GM18526 (cell line): ENCODE data around the gene C22orf15.
A peak's percentile ranks its signal among the peaks of the same experiment; 100 is the strongest.

Experiments
- POLR2A ChIP-seq: IDR thresholded peaks from 3 replicates; pipeline ENCODE4 v1.6.1; 2011; ENCODE audit not compliant: insufficient read length; ENCODE audit errors: extremely low read depth

C22orf15 gene

GRCh38 chr22:23744001-23744400 is 18.8 kb upstream of the C22orf15 start:
- no peak for TF ChIP-seq POLR2A

DNA sequence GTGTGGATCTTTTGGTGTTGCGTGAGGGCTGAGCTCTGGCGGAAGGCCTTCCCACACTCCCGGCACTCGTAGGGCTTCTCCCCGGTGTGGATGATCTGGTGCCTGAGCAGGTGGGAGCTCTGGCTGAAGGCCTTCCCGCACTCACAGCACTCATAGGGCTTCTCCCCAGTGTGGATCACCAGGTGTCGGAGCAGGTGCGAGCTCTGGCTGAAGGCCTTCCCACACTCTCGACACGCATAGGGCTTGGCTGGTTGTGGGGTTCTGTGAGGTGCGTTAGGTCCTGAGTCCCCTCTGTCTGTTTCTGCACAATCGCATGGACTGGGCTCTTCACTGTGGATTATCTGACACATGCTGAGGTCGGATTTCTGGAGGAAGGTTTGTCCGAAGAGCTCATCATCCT is 18.3 kb upstream of the C22orf15 start:
- no peak for TF ChIP-seq POLR2A

DNA sequence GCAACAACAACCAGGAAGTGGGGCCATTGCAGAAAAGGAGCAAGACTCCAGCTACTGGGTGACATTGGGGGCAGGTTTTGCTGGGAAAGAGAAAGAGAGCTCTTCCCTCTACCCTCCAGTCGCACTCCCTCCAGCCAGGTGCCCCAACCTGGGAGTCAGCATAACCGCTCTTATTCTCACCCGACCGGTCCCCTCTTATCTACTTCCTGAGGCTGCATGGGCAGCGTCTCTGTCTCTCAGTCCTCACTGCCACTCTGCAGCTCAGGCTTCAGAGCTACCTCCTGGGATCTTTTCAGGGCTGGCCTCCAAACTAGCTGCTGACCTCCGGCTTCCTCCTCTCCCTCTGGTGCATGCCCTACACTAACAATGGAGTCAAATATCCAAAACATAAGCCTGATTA is 17.0 kb upstream of the C22orf15 start:
- TF ChIP-seq POLR2A, result no peak

- no peak for TF ChIP-seq POLR2A
These were observed 12.9 kb upstream of the C22orf15 start for GRCh38 chr22:23749841-23750301.

- TF ChIP-seq POLR2A, result no peak
These were observed 12.4 kb upstream of the C22orf15 start for GRCh38 chr22:23750367-23750713.

GRCh38 chr22:23750714-23751440 is 11.9 kb upstream of the C22orf15 start, which contains the start of gene ZNF70:
Gene ZNF70 (minus strand): TSS chr22:23751112. CDS start chr22:23745140, 5,972 bp downstream.
- TF ChIP-seq POLR2A, result peak; percentile 46

GRCh38 chr22:23751441-23751996 is 11.3 kb upstream of the C22orf15 start:
- no peak for TF ChIP-seq POLR2A

DNA sequence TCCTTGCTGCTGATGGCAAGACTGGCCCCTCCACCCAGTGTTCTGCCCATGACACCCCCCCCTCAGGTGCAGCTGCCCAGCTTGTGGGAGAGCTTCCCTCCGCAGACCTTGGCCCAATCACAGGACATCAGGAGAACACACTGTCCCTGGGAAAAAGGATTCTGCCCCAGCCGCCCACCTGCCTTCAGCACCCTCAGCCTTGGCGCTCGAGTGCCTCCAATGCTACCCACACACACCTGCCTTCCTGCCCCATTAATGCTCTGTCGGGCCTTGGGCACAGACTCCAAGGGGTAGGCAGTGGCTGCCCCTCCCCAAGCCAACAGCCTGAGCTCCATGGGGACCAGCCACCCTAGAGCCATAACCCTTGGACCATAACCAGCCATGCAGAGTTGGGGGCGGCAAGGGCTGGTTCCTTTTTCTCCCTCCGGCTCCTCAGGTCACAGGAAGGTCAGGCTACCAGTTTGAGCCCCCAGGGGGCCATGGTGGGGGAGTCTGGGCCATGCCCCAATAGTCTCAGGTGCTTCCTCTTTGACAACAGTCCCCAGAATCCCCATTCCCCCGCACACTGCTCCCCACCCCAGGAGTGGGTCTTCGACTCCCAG is 10.6 kb upstream of the C22orf15 start:
- no peak for TF ChIP-seq POLR2A

DNA sequence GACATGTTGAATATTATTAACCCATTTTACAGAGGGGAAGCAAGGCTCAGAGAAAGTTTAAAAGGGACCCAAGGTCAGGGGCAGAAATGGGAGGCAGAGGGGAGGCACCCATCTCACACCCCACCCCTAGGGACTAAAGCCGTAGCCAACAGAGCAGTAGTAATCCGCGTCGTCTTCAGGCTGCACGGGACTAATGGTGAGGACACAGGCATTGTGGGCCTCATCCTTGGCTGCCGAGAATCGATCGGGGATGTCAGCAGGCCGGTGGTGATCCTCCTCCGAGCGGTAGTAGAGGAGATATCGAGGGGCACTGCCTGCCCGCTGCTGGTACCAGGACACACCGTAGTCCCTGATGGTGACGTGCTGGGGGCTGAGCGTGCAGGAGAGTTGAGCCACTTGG is 10.0 kb upstream of the C22orf15 start:
- TF ChIP-seq POLR2A, result no peak

- TF ChIP-seq POLR2A, result no peak
These were observed 9.4 kb upstream of the C22orf15 start for GRCh38 chr22:23753385-23753784.

DNA sequence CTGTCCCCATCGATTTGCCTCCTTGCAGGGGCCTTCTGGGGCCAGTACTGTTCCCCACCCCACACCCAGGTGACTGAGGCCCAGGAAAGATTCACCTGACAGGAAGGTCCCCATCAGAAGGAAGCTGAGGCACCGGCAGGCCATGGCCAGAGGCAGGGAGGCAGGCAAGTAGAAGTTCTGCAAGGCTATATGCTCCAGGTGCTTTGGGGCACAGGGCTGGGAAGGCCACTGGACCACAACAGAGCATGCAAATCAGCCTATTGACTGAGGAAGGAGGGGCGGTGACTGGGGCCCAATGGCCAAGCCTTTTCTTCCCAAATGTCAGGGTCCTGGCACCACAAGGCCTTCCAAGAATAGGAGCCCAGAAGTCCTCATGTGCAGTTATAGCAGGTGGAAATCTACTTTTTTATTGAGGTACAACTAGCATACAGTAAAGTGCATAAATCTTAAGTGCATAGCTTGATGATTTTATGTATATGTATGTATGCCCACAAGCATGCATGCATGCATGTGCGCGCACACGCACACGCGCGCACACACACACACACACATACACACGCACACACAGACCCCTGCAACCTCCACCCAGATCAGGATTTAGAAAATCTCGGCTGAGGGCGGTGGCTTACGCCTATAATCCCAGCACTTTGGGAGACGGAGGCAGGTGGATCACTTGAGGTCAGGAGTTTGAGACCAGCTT is 8.4 kb upstream of the C22orf15 start, which contains the start of gene VPREB3:
Gene VPREB3, minus strand, starts transcription at position 206 of the 700 bp plus-strand sequence. Its CDS starts 62 bp downstream, at position 144.
- TF ChIP-seq POLR2A, result no peak

DNA sequence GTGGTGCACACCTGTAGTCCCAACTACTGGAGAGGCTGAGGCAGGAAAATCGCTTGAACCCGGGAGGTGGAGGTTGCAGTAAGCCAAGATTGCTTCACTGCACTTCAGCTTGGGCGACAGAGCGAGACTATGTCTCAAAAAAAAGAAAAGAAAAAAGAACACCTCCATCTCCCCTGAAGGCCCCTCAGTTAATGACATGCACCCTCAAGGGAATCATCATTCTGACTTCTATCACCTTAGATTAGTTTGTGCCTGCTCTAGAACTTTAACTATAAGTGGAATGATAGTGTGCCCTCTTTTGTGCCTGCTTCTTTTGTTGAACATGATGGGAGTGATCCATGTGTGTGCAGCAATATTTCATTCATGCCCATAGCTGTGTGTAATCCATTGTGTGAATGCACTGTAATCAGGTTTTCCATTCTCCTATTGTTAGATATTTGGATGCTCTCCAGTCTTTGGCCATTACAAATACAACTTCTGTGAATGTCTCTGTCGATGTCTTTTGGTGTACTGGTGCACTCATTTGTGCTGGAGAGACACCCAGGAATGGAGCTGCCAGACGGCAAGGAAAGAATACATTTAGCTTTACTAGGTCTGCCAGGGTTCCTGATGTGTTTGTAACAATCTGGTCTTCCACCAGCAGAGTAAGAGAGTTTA is 7.7 kb upstream of the C22orf15 start:
- TF ChIP-seq POLR2A, result no peak

DNA sequence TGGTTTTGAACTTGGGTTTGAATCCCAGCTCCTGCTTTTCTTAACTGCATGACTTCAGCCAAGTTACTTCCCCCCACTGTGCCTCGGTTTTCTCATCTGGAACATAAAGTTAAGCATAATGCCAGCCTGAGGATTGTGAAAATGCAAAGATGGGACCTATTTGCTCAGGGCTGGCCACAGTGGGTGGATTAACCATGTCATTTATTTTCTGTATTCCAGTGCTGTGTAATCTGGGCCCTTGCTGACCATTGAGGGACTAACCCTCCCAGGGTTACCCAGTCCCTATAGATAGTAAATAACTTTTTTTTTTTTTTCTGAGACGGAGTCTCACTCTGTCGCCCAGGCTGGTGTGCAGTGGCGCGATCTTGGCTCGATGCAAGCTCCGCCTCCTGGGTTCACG is 7.1 kb upstream of the C22orf15 start:
- TF ChIP-seq POLR2A, result no peak

DNA sequence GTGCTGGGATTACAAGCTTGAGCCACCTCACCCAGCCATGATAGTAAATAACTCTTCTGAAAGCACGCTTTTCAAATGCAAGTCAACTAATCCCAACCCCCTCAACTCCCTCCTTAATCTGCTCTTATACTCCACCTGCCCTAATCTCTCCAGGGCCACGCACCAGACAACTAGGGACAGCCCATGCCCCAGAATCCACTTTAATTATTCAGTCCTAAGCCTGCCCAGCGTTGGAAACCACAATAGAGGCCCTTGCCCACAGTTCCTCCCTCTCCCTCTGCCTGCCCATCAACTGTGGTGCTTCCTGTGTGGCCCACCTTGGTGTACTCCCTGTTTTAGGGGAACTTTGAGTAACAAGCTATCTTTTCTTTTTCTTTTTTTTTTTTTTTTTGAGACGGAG is 5.9 kb upstream of the C22orf15 start:
- no peak for TF ChIP-seq POLR2A

DNA sequence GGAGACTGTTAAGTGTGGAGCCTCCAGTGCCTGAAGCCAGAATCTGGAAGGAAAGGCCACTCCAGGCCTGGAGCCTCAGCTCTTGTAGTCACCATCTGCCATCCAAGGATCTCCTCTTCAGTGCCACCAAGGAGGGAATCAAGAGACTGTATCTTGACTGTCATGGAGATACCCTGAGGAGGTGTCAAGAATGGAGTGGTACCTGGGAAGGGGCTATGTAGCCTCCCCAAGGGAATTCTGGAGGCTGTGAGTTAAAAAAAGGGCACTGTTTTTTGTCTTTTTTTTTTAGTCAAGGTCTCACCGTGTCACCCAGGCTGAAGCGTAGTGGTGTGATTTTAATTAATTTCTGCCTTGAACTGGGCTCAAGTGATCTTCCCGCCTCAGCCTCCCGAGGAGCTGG is 3.2 kb upstream of the C22orf15 start:
- TF ChIP-seq POLR2A, result no peak

- TF ChIP-seq POLR2A, result no peak
These were observed 2.7 kb upstream of the C22orf15 start for GRCh38 chr22:23760056-23760455.

DNA sequence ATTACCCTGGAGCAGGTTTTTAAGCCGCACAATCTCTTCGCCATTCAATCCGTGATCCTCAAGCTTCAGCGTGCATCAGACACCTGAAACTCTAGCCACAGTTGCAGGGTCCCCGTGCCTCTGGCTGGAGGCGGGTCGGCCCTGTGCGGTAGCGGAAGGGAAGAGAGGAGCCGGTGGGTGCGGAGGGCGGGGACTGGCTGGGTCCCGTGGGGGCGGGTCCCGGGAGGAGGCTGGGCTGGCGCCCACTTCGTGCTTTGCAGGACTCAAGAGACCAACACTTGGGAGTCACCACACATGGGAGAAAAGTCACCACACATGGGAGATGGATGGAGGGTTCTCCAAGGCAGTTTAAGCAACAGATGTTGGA is 772 bp downstream of the C22orf15 start:
- TF ChIP-seq POLR2A, result no peak
